Measurements from ENCODE around the gene VMO1.

The VMO1 gene

DNA sequence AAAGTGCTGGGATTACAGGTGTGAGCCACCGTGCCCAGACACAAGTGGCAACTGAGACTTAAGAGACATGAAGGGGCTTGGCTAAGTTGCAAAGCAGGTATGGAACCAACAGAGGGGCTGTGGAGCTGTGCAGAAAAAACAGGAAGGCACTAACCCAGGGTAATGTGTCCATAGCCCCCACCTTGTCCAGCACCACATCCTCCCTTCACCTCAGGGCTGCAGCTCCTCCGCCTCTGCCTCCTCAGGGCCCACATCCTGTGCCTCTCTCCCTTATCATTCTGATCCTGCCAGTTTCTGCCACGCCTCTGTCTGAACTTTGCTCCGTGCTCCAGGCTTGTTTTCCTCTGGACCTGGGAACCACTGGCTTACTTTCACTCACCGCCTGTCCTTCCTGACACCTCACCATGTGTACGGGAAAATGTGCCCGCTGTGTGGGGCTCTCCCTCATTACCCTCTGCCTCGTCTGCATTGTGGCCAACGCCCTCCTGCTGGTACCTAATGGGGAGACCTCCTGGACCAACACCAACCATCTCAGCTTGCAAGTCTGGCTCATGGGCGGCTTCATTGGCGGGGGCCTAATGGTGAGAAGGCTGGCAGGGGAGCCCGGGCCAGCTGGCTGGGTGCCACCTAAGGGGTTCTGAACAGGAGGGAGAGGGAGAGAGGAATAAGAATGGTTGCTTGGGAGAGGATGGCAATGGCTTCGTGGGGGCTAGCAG is 14.5 kb downstream of the VMO1 start, which contains the start of gene TM4SF5:
TSS of gene TM4SF5 (plus strand) at position 368 of the 716 bp plus-strand sequence. CDS start at position 405, 37 bp downstream.
- Histone ChIP-seq H3K79me2 (ENCODE audit: insufficient read depth, low read length) (no peaks in the 10 kb centered on the region), H3K4me1 (ENCODE audit: insufficient read depth, low read length, severe bottlenecking) (no peaks in the 10 kb centered on the region), H3K27me3 (ENCODE audit: insufficient read depth, low read length) (peaks cover 24% of the 10 kb centered on the region), H4K20me1 (ENCODE audit: insufficient read depth, low read length) (no peaks in the 10 kb centered on the region), H3K27ac (ENCODE audit: low read depth, low read length, poor library complexity, severe bottlenecking) (no peak within 1 kb of the TSS), H3K9me2 (ENCODE audit: low read depth, low read length) (no peaks in the 10 kb centered on the region), H3K9me3 (ENCODE audit: low read length) (no peaks in the 10 kb centered on the region), H3K4me2 (ENCODE audit: low read length) (no peak within 1 kb of the TSS), H3F3A (ENCODE audit: insufficient read depth, low read length) (no peaks in the 10 kb centered on the region), H2AFZ (ENCODE audit: low read length) (no peak within 1 kb of the TSS), H3K36me3 (ENCODE audit: insufficient read depth, low read length) (no peaks in the 10 kb centered on the region), H3K9ac (ENCODE audit: low read length) (no peak within 1 kb of the TSS), H3K4me3 (ENCODE audit: low read depth, low read length, poor library complexity, severe bottlenecking) (no peak within 1 kb of the TSS)
- no peak for TF ChIP-seq EZH2 (IDR thresholded peaks at IDR 0.05; ENCODE audit: borderline replicate concordance, low read length)
- TF ChIP-seq, protein P1, sequence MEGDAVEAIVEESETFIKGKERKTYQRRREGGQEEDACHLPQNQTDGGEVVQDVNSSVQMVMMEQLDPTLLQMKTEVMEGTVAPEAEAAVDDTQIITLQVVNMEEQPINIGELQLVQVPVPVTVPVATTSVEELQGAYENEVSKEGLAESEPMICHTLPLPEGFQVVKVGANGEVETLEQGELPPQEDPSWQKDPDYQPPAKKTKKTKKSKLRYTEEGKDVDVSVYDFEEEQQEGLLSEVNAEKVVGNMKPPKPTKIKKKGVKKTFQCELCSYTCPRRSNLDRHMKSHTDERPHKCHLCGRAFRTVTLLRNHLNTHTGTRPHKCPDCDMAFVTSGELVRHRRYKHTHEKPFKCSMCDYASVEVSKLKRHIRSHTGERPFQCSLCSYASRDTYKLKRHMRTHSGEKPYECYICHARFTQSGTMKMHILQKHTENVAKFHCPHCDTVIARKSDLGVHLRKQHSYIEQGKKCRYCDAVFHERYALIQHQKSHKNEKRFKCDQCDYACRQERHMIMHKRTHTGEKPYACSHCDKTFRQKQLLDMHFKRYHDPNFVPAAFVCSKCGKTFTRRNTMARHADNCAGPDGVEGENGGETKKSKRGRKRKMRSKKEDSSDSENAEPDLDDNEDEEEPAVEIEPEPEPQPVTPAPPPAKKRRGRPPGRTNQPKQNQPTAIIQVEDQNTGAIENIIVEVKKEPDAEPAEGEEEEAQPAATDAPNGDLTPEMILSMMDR (IDR thresholded peaks at IDR 0.05; ENCODE audit: low read length) = no peak

DNA sequence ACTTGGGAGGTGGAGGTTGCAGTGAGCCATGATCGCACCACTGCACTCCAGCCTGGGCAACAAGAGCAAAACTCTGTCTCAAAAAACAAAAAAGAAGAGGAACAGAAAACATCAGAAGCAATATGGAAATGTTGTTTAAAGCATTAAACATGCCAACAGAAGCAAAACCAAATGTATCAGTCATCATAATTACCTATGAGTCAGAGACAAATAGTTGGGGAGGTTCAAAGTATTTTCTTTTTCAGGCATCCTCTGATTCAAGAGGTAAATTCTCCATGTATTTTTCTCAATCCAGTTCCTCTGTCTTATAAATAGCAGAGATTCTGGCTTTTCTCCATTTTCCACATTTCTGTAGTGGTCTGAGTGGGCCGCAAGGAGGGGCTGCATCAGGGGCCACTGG is 16.5 kb downstream of the VMO1 start:
- no peaks in the 10 kb centered on the region for H3F3A ChIP-seq (ENCODE audit: insufficient read depth, low read length)
- no peaks in the 10 kb centered on the region for H3K36me3 ChIP-seq (ENCODE audit: insufficient read depth, low read length)
- H3K27me3 ChIP-seq (ENCODE audit: insufficient read depth, low read length) = peaks cover 16% of the 10 kb centered on the region; the same call in 1 of the 2 replicates
- no peaks in the 10 kb centered on the region for H3K9me3 ChIP-seq (ENCODE audit: low read length)
- TF ChIP-seq, protein P1 (IDR thresholded peaks at IDR 0.05; ENCODE audit: low read length) = no peak
- TF ChIP-seq EZH2 (IDR thresholded peaks at IDR 0.05; ENCODE audit: borderline replicate concordance, low read length) = no peak
- no peaks in the 10 kb centered on the region for H3K4me1 ChIP-seq (ENCODE audit: insufficient read depth, low read length, severe bottlenecking)
- H2AFZ ChIP-seq (ENCODE audit: low read length) = no peak overlapping the region
- no peak overlapping the region for H3K4me2 ChIP-seq (ENCODE audit: low read length)
- no peaks in the 10 kb centered on the region for H3K79me2 ChIP-seq (ENCODE audit: insufficient read depth, low read length)
- no peaks in the 10 kb centered on the region for H3K9me2 ChIP-seq (ENCODE audit: low read depth, low read length)
- H3K9ac ChIP-seq (ENCODE audit: low read length) = no peak overlapping the region
- no peaks in the 10 kb centered on the region for H4K20me1 ChIP-seq (ENCODE audit: insufficient read depth, low read length)
- H3K27ac ChIP-seq (ENCODE audit: low read depth, low read length, poor library complexity, severe bottlenecking) = no peak overlapping the region
- H3K4me3 ChIP-seq (ENCODE audit: low read depth, low read length, poor library complexity, severe bottlenecking) = no peak overlapping the region

DNA sequence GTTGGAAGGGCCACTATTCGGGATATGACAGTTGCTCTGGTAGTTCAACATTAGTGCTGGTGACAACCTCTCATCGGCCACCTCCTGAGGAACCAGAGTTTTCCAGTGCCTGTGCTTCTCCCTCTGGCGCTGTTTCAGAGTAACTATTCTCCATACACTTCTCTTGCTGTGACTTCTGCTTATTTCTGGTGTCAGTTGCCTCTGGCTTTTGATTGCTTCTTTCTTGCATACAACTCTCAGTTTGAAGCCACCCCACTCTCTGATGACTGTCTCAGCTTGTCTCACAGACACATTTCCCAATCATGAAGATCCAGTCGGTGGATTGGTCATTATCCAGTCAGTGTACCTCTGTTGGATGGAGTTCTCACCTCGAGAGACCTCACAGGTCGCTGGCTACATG is 17.9 kb downstream of the VMO1 start:
- H3K4me3 ChIP-seq (ENCODE audit: low read depth, low read length, poor library complexity, severe bottlenecking) = no peak overlapping the region
- H3K4me1 ChIP-seq (ENCODE audit: insufficient read depth, low read length, severe bottlenecking) = no peaks in the 10 kb centered on the region
- no peak overlapping the region for H3K27ac ChIP-seq (ENCODE audit: low read depth, low read length, poor library complexity, severe bottlenecking)
- no peak overlapping the region for H3K4me2 ChIP-seq (ENCODE audit: low read length)
- H3K9me2 ChIP-seq (ENCODE audit: low read depth, low read length) = no peaks in the 10 kb centered on the region
- H3K27me3 ChIP-seq (ENCODE audit: insufficient read depth, low read length) = peaks cover 16% of the 10 kb centered on the region; the same call in 1 of the 2 replicates
- no peaks in the 10 kb centered on the region for H4K20me1 ChIP-seq (ENCODE audit: insufficient read depth, low read length)
- TF ChIP-seq, protein P1 (IDR thresholded peaks at IDR 0.05; ENCODE audit: low read length) = no peak
- no peak for TF ChIP-seq EZH2 (IDR thresholded peaks at IDR 0.05; ENCODE audit: borderline replicate concordance, low read length)
- H3K9ac ChIP-seq (ENCODE audit: low read length) = no peak overlapping the region
- no peaks in the 10 kb centered on the region for H3K9me3 ChIP-seq (ENCODE audit: low read length)
- no peaks in the 10 kb centered on the region for H3K36me3 ChIP-seq (ENCODE audit: insufficient read depth, low read length)
- H2AFZ ChIP-seq (ENCODE audit: low read length) = no peak overlapping the region
- no peaks in the 10 kb centered on the region for H3F3A ChIP-seq (ENCODE audit: insufficient read depth, low read length)
- no peaks in the 10 kb centered on the region for H3K79me2 ChIP-seq (ENCODE audit: insufficient read depth, low read length)

Measured in OCI-LY1 (cell line).